Limb (tissue), 2 donors: Measurements from ENCODE around the gene KCNQ4.

Source experiments
- DNase-seq, 2 donors: peaks; one replicate each; pipeline ENCODE4 v3.0.0-alpha.2; 2016; ENCODE audit errors: extremely low spot score in 2 of 2

The KCNQ4 gene

DNA sequence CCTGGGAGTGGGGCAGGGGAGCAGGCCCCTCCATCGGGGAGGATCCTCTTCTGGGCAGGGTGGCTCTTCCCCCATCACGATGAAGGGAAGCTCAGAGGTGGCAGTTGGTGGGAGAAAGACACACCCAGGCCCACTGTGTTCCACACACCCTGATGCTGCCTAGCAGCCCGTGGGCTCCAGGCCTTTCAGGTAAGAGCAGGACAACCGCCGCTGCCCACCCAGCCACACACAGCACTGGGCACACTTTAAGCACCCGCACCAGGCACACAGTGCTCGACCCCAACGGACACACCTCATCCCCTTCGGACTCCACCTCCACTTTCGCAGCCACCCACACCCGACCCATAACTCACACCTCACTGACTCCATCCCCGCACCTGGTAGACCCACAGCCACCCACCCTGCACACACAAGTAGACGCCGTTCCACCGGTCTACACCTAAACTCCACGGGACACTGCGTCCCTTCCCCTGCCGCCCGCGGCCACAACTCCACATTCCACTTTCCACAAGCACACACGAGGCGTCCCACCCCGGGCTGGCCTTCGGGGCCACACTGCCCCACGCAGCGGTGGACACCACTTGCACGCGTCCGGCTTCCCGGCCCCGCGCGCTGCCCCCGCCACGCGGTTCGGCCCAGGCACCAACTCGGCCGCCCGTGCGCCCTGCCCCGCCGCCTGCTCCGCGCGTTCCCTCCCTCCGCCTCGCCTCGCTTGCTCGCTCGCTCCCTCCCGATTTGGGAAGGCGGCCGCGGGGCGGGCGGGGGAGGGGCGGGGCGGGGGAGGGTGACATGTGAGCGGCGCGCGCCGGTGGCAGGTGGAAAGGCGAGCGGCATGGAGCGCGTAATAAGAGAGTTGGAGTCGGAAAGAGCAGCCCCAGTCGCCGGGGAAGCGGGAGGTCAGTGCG lies at the start of gene KCNQ4:
TSS of gene KCNQ4 (plus strand) at position 787 of the 905 bp plus-strand sequence. CDS start 307 bp downstream, outside the sequence.
- peak in 1 of 2 donors; percentile 81 for DNase-seq

DNA sequence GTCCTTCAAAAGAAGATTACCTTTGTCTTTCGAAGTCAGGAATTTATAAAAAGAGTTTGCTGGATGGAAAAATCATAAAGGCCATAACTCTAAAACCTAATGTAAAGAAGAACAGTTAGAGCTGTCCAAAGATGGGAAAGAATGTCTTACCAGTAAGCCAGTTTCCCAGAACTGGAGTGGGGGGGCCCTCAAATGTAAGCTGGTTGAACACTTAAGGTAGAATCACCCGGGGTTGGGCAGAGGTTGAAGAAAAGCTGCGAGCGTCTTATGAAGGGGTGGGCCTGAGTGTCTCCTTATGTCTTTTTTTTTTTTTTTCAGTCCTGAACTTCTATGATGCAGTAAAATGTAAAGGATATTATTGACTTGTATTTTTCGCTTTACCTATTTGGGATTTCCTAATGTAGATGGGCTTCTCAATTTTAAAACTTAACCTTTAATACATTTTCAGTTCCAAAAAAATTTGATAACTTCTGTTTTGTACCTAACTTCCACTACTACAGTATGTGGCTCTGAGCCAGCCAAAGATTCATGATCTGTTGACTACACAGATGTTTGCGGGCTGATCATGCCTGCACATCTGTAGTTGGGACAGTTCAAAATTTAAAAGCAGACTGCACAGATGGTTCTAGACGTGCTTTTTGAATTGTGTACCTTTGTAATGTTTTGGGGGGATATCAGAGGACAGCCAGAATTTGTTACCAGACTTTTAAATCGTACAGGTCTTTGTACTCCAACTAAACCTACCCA lies 48.5 kb upstream of the KCNQ4 start:
- DNase-seq: no peak

- DNase-seq: peak in 1 of 2 donors; percentile 10
Measured at GRCh38 chr1:40736085-40736531, 47.5 kb upstream of the KCNQ4 start.

DNA sequence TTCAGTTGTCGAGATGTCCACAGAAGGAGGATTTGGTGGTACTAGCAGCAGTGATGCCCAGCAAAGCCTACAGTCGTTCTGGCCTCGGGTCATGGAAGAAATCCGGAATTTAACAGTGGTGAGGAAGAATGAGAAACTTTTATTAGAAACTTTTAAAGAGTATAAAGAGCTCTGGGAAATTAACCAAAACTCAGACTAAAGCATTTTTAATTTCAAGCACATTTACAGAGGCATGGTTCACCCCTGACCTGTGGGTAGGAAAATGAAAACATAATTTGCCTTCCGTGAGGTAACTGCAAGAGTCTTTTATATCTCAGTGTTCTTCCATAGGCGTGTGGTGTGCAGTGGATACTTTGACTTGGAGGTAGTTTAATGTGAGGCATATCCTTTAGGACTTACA lies 44.8 kb upstream of the KCNQ4 start:
- DNase-seq: no peak

GRCh38 chr1:40739455-40740008 lies 44.1 kb upstream of the KCNQ4 start:
- no peak for DNase-seq

- DNase-seq: no peak
Measured at GRCh38 chr1:40740039-40740996, 43.3 kb upstream of the KCNQ4 start.

- DNase-seq: no peak
Measured at GRCh38 chr1:40740997-40741736, 42.4 kb upstream of the KCNQ4 start.

DNA sequence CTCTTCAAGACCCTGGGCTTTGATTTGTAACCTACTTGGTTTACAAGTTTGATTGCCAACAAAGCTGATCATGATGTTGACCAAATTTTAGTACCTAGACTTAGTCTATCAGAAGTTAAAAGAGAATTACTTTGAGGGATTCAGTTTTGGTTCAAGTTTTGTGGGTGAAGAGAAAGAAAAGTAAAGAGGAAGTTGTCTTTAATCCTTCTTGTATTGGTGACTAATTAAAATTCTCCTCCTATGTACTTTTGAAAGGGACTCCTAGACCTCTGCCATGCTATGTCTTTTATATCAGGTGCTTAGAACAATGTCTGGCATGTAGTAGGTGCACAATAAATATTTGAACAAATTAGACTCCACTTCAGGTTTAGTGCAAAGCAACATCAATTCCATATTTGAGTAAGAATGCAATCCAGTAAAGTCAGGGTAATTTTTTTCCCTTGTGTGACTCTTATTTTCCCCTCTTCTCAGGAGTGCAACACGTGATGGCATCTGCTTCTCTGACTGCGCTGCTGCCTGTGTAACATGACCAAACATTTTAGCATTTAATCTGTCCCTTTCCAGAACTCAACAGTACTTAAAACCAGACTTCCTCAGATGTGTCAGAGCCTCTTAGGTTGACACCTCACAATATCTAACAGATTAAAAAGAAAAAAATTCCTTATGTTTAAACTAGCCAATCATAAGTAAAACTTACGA lies 41.1 kb upstream of the KCNQ4 start:
- no peak for DNase-seq

DNA sequence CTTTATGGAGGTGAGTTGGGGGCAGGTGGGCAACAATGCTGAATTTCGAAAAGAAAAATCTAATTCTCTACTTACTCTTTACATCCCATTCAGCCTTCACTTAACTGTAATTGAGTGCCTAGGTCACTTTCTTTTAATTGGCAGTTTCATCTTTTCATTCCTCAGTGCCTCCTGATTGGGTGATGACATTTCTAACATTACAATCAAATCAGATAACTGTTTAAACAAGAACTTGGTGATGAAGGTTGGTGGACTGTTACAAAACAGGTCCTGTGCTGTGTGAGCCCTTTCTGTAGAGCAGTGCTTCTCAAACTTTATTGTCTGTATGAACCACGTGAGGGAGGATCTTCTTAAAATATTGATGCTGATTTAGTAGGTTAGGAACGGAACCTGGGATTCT lies 40.1 kb upstream of the KCNQ4 start:
- DNase-seq: no peak

GRCh38 chr1:40743860-40744259 lies 39.7 kb upstream of the KCNQ4 start:
- no peak for DNase-seq

GRCh38 chr1:40745176-40745575 lies 38.4 kb upstream of the KCNQ4 start:
- DNase-seq: no peak

GRCh38 chr1:40746344-40747090 lies 37.1 kb upstream of the KCNQ4 start:
- no peak for DNase-seq

GRCh38 chr1:40748841-40749718 lies 34.5 kb upstream of the KCNQ4 start:
- DNase-seq: no peak

- no peak for DNase-seq
Measured at GRCh38 chr1:40749817-40750216, 33.8 kb upstream of the KCNQ4 start.

DNA sequence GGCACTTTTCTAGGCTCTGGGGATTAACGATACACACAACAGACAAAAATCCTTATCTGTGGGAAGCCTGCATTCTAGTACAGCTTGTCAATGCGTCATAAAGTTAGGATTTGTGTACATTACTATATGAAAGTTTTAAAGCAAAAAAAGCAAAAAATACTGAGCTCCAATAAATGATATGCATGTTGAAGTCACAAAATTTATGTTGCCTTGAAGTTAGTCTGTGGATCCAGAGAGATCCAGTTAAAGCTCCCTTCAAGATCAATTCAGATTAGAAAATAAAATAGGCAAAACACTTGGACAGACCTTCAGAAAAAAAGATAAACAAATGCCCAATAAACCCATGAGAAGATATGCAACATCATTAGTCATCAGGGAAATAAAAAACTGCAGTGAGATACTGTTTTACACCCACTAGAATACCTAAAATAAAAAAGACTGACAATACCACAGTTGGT lies 33.1 kb upstream of the KCNQ4 start:
- DNase-seq: no peak

GRCh38 chr1:40751802-40752201 lies 31.8 kb upstream of the KCNQ4 start:
- DNase-seq: no peak

DNA sequence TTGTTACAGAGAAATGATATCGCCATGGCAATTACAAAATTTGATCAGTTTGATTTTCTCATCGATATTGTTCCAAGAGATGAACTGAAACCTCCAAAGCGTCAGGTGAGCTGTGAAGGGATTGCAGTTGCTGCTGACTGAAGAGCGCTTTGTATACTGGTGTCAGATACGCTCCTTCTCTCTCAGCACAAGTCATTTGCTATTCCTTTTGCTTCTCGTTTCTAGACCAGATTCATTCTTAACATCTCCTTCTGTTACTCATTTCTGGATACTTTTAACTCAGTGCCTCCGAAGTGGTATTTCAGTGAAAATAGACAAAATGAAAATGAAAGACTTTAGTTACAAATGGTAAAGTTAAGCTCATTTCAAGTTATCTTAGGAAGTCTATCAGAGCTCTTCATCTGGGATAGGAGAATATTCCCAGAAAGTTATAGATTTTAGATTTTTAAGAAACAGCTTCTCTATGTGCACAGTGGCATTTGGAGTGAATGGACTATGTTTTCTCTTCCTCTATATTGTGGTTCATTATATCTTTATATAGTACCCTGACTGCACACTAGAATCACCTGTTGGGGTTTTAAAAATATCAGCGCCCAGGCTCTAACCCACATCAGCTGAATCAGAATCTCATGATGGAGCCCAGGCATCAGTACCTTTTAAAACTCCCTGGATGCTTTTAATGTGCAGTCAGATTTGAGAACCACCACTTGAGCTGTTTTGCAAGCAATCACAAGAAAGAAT lies 30.3 kb upstream of the KCNQ4 start:
- DNase-seq: no peak
